A549 (cell line): ENCODE results near the gene MPPED2. TPM values are rescaled to one million over a fixed set of nuclear protein-coding genes. Genes with fewer than 3 reads are reported as not detected.

Experiments
- ATAC-seq, 2 experiments: fragments of 200-7000 bp in 1 of 2; fragments of >200 bp in 1 of 2; cut with Nextera tagmentation in 1 of 2; cut with Tn5 transposase in 1 of 2; 3 replicates each; pipeline versions ENCODE4 v1.8.0 to v1.9.1; 2018 to 2020; ENCODE audit warnings: mild to moderate bottlenecking in 1 of 2, moderate library complexity in 1 of 2
- CTCF ChIA-PET: fragments of 300-600 bp; sonication (Branson Sonifier 250); formaldehyde crosslinking; extraction: SDS; loops from one replicate; lab custom pipeline; 2021; ENCODE audit warnings: antibody characterized with exemption, inconsistent platforms; lab: Yijun Ruan, JAX
- POLR2A ChIA-PET: fragments of 350-600 bp; formaldehyde crosslinking; extraction: SDS; loops from one replicate; lab custom pipeline; 2021; ENCODE audit warnings: antibody characterized with exemption, inconsistent platforms; lab: Yijun Ruan, JAX
- DNase-seq, 2 experiments: peaks; one replicate each; pipeline versions ENCODE4 v3.0.0 to v3.0.0-alpha.2; 2011 to 2016; ENCODE audit warnings: low read depth in 1 of 2, low spot score in 1 of 2
- FAIRE-seq: peaks from 2 replicates; lab custom pipeline; 2011; peaks lifted over from hg19 to GRCh38; lab: Jason Lieb, UNC
- H3K27ac ChIP-seq, 2 experiments: fragments of >200 bp; sonication (Bioruptor Twin); formaldehyde crosslinking; 3 replicates each; pipeline ENCODE4 v1.5.1; 2016 to 2017
- H3K4me1 ChIP-seq: fragments of >200 bp; sonication (Bioruptor Twin); formaldehyde crosslinking; 3 replicates; pipeline ENCODE4 v1.6.1; 2016
- H3K4me2 ChIP-seq: fragments of >200 bp; sonication (Bioruptor Twin); formaldehyde crosslinking; 3 replicates; pipeline ENCODE4 v1.6.1; 2016
- H3K4me3 ChIP-seq: fragments of >200 bp; sonication (Bioruptor Twin); formaldehyde crosslinking; 3 replicates; pipeline ENCODE4 v1.5.1; 2016
- H3K9me3 ChIP-seq: fragments of >200 bp; sonication (Bioruptor Twin); formaldehyde crosslinking; 3 replicates; pipeline ENCODE4 v1.6.1; 2016
- CBX2 ChIP-seq: fragments of 200-600 bp; sonication (generic); IDR thresholded peaks from 2 replicates; pipeline ENCODE4 v1.6.1; 2016; ENCODE audit warnings: low read depth, mild to moderate bottlenecking, borderline replicate concordance
- CEBPB ChIP-seq, 2 experiments: fragments of >200 bp in 1 of 2; sonication (Bioruptor Twin) in 1 of 2; formaldehyde crosslinking in 1 of 2; IDR thresholded peaks; 2 replicates each; pipeline ENCODE4 v1.6.1; 2012 to 2016
- CHD2 ChIP-seq: fragments of 150-350 bp; IDR thresholded peaks from 2 replicates; pipeline ENCODE4 v1.6.1; 2014; ENCODE audit warnings: low read length; ENCODE audit not compliant: partially characterized antibody
- CHD4 ChIP-seq: fragments of 200-600 bp; sonication (generic); IDR thresholded peaks from 2 replicates; pipeline ENCODE4 v1.6.1; 2016; ENCODE audit warnings: antibody characterized with exemption, mild to moderate bottlenecking, borderline replicate concordance
- HDAC2 ChIP-seq: fragments of 200-600 bp; sonication (generic); IDR thresholded peaks from 2 replicates; pipeline ENCODE4 v1.6.1; 2016
- HEYL ChIP-seq: fragments of 250-450 bp; sonication (Bioruptor Pico); IDR thresholded peaks from 2 replicates; pipeline ENCODE4 v1.8.0; 2021; ENCODE audit warnings: mild to moderate bottlenecking, moderate library complexity
- JUN ChIP-seq, 2 experiments: fragments of >200 bp; sonication (Bioruptor Twin); formaldehyde crosslinking; IDR thresholded peaks; 2 replicates in 1 of 2; 3 replicates in 1 of 2; pipeline ENCODE4 v1.6.1; 2016 to 2017
- JUNB ChIP-seq: fragments of >200 bp; sonication (Bioruptor Twin); formaldehyde crosslinking; IDR thresholded peaks from 2 replicates; pipeline ENCODE4 v1.6.1; 2016
- KDM1A ChIP-seq: fragments of 200-600 bp; sonication (generic); IDR thresholded peaks from 2 replicates; pipeline ENCODE4 v1.6.1; 2016; ENCODE audit warnings: low read depth, mild to moderate bottlenecking
- KDM5A ChIP-seq: fragments of 200-600 bp; sonication (generic); IDR thresholded peaks from 2 replicates; pipeline ENCODE4 v1.6.1; 2016; ENCODE audit warnings: antibody characterized with exemption, mild to moderate bottlenecking
- NR3C1 ChIP-seq: fragments of >200 bp; sonication (Bioruptor Twin); formaldehyde crosslinking; IDR thresholded peaks from 3 replicates; pipeline ENCODE4 v1.6.1; 2017
- RFX5 ChIP-seq: fragments of 450-650 bp; IDR thresholded peaks from 2 replicates; pipeline ENCODE4 v1.7.1; 2014; ENCODE audit warnings: antibody characterized with exemption, mild to moderate bottlenecking, moderate library complexity
- RNF2 ChIP-seq: fragments of 200-600 bp; sonication (generic); IDR thresholded peaks from 2 replicates; pipeline ENCODE4 v1.6.1; 2016; ENCODE audit warnings: low read depth, mild to moderate bottlenecking, antibody characterized with exemption, moderate library complexity, borderline replicate concordance
- ZSCAN20 ChIP-seq: fragments of 250-450 bp; sonication (Bioruptor Pico); IDR thresholded peaks from 2 replicates; pipeline ENCODE4 v1.8.0; 2022; ENCODE audit warnings: mild to moderate bottlenecking, moderate library complexity
- WGBS: methylation state at CpG from one replicate; pipeline ENCODE4 v1.1.6; 2017; ENCODE audit errors: missing lambda C conversion rate; 5-methylcytosine and 5-hydroxymethylcytosine counted together
- polyA plus RNA-seq, 4 experiments: library from polyadenylated mRNA; depleted of rRNA in 3 of 4; stranded (reverse); fragments of >200 nt; fragmentation: RNase III in 1 of 4; extraction: RNeasy Plus Mini Kit Qiagen cat#74134 plus additional on column Dnase treatment in 1 of 4; gene quantifications; 2 replicates in 3 of 4; 3 replicates in 1 of 4; pipeline ENCODE4 v1.2.3, GENCODE V29; 2011 to 2017
- TF ChIP-seq, protein P1 (sequence below): fragments of >200 bp; sonication (Bioruptor Twin); formaldehyde crosslinking; IDR thresholded peaks from 2 replicates; pipeline ENCODE4 v1.6.1; 2016
- TF ChIP-seq, protein P2 (sequence below): fragments of 450-650 bp; IDR thresholded peaks from 2 replicates; pipeline ENCODE4 v1.6.1; 2014; ENCODE audit warnings: antibody characterized with exemption
- TF ChIP-seq, protein P3 (sequence below): fragments of >200 bp; sonication (Bioruptor Twin); formaldehyde crosslinking; IDR thresholded peaks from 3 replicates; pipeline ENCODE4 v1.5.1; 2016
- TF ChIP-seq, protein P4 (sequence below): fragments of 250-450 bp; sonication (Bioruptor Pico); IDR thresholded peaks from 2 replicates; pipeline ENCODE4 v1.5.0; 2021; ENCODE audit warnings: mild to moderate bottlenecking, moderate library complexity, borderline replicate concordance
- TF ChIP-seq, protein P5 (sequence below): fragments of 250-450 bp; sonication (Bioruptor Pico); IDR thresholded peaks from 2 replicates; pipeline ENCODE4 v1.5.0; 2020; ENCODE audit warnings: low read depth, mild to moderate bottlenecking, moderate library complexity
- TF ChIP-seq, protein P6 (sequence below): IDR thresholded peaks from 2 replicates; pipeline ENCODE4 v1.6.1; 2012
- TF ChIP-seq, protein P7 (sequence below): IDR thresholded peaks from 2 replicates; pipeline ENCODE4 v1.6.1; 2012; ENCODE audit warnings: low read depth, borderline replicate concordance

Gene MPPED2
- polyA plus RNA-seq, 2 of the 4 experiments (the other 2 are of a cell fraction): not detected

DNA sequence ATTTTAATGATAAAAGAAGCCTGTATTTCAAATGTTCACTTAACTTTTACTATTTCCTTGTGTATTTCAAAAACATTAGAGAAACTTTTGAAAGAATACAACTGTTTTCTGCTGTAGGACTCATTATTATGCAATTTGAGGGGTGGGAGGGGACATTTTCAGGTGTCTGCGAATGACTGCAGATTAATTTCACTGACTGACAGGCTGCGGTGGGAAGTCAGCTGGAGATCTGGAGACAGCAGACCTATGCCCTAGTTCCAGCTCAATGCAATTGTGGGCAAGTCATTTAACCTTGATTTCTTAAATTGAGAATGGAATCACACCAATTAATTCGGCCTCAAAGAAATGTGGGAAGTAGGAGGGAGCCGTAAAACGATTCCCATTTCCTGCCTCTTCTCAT lies 134.5 kb downstream of the MPPED2 start:
- Histone ChIP-seq H3K4me3 (no peak overlapping the region), H3K4me2 (no peak overlapping the region), H3K4me1 (no peaks in the 10 kb centered on the region), H3K9me3 (no peaks in the 10 kb centered on the region), H3K27ac (no peak overlapping the region)
- WGBS: 30% methylated on average over 5 of the region's 5 CpGs
- ChIA-PET CTCF (no interaction called here), POLR2A (no interaction called here)
- no peak for FAIRE-seq
- DNase-seq: no peak
- TF ChIP-seq, protein P1, sequence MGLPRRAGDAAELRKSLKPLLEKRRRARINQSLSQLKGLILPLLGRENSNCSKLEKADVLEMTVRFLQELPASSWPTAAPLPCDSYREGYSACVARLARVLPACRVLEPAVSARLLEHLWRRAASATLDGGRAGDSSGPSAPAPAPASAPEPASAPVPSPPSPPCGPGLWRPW: no peak
- no peak for TF ChIP-seq ZSCAN20 (CRISPR knock-in tag)
- no peak for TF ChIP-seq NR3C1
- no peak for TF ChIP-seq CEBPB (IDR thresholded peaks at IDR 0.05)
- TF ChIP-seq CHD2: no peak
- no peak for TF ChIP-seq JUN (IDR thresholded peaks at IDR 0.05)
- TF ChIP-seq, protein P2, sequence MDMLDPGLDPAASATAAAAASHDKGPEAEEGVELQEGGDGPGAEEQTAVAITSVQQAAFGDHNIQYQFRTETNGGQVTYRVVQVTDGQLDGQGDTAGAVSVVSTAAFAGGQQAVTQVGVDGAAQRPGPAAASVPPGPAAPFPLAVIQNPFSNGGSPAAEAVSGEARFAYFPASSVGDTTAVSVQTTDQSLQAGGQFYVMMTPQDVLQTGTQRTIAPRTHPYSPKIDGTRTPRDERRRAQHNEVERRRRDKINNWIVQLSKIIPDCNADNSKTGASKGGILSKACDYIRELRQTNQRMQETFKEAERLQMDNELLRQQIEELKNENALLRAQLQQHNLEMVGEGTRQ: no peak
- TF ChIP-seq, protein P3, sequence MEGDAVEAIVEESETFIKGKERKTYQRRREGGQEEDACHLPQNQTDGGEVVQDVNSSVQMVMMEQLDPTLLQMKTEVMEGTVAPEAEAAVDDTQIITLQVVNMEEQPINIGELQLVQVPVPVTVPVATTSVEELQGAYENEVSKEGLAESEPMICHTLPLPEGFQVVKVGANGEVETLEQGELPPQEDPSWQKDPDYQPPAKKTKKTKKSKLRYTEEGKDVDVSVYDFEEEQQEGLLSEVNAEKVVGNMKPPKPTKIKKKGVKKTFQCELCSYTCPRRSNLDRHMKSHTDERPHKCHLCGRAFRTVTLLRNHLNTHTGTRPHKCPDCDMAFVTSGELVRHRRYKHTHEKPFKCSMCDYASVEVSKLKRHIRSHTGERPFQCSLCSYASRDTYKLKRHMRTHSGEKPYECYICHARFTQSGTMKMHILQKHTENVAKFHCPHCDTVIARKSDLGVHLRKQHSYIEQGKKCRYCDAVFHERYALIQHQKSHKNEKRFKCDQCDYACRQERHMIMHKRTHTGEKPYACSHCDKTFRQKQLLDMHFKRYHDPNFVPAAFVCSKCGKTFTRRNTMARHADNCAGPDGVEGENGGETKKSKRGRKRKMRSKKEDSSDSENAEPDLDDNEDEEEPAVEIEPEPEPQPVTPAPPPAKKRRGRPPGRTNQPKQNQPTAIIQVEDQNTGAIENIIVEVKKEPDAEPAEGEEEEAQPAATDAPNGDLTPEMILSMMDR: no peak
- TF ChIP-seq, protein P4, sequence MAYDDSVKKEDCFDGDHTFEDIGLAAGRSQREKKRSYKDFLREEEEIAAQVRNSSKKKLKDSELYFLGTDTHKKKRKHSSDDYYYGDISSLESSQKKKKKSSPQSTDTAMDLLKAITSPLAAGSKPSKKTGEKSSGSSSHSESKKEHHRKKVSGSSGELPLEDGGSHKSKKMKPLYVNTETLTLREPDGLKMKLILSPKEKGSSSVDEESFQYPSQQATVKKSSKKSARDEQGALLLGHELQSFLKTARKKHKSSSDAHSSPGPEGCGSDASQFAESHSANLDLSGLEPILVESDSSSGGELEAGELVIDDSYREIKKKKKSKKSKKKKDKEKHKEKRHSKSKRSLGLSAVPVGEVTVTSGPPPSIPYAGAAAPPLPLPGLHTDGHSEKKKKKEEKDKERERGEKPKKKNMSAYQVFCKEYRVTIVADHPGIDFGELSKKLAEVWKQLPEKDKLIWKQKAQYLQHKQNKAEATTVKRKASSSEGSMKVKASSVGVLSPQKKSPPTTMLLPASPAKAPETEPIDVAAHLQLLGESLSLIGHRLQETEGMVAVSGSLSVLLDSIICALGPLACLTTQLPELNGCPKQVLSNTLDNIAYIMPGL (CRISPR knock-in tag): no peak
- TF ChIP-seq KDM5A: no peak
- TF ChIP-seq, protein P5, sequence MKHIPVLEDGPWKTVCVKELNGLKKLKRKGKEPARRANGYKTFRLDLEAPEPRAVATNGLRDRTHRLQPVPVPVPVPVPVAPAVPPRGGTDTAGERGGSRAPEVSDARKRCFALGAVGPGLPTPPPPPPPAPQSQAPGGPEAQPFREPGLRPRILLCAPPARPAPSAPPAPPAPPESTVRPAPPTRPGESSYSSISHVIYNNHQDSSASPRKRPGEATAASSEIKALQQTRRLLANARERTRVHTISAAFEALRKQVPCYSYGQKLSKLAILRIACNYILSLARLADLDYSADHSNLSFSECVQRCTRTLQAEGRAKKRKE (CRISPR knock-in tag): no peak
- TF ChIP-seq KDM1A: no peak
- TF ChIP-seq, protein P6, sequence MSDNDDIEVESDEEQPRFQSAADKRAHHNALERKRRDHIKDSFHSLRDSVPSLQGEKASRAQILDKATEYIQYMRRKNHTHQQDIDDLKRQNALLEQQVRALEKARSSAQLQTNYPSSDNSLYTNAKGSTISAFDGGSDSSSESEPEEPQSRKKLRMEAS: no peak
- ATAC-seq: no peak

DNA sequence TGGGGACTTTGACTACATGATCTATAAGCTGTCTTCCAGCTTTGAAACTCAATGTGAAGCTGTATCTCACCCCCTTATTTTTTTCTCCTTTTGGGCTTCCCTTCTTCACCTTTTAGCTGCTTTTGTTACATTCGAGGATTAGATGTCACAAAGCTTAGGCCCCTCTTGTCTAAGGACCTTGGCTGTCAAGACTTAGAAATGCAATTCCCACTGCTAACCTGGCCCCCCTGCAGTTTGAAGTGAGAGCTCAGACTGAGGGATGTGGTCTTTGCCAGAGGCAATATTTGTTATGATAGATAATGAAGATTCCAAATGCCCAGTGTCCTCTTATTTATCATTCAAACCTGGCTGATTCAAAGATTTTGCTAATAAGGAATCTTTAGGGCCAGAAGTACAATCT lies 135.0 kb downstream of the MPPED2 start:
- ATAC-seq (no peak), DNase-seq (no peak)
- H3K27ac ChIP-seq: no peak overlapping the region
- 0% methylated on average over 1 of the region's 1 CpG for whole genome bisulfite sequencing
- no peaks in the 10 kb centered on the region for H3K9me3 ChIP-seq
- CTCF ChIA-PET: interaction anchor here (0.6 kb wide), 1 partner anchor 77 kb away, joined by 3 read pairs; no protein-coding TSS in a partner anchor
- no peak for TF ChIP-seq CHD4
- TF ChIP-seq, protein P7, sequence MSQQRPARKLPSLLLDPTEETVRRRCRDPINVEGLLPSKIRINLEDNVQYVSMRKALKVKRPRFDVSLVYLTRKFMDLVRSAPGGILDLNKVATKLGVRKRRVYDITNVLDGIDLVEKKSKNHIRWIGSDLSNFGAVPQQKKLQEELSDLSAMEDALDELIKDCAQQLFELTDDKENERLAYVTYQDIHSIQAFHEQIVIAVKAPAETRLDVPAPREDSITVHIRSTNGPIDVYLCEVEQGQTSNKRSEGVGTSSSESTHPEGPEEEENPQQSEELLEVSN: no peak
- TF ChIP-seq ZSCAN20 (CRISPR knock-in tag): no peak
- no peak for TF ChIP-seq JUN (IDR thresholded peaks at IDR 0.05)
- TF ChIP-seq, protein P4 (CRISPR knock-in tag): no peak
- no peak for TF ChIP-seq JUNB
- no peak for TF ChIP-seq HEYL
- no peak for TF ChIP-seq HDAC2
- TF ChIP-seq RFX5: no peak
- TF ChIP-seq CBX2: no peak
- no peak for TF ChIP-seq KDM5A
- TF ChIP-seq, protein P2: no peak
- TF ChIP-seq RNF2: no peak
- TF ChIP-seq, all 56 proteins: peak for 0
- no peak for FAIRE-seq
- POLR2A ChIA-PET: no interaction called here
- H3K4me2 ChIP-seq: no peak overlapping the region
- H3K4me3 ChIP-seq: no peak overlapping the region
- no peaks in the 10 kb centered on the region for H3K4me1 ChIP-seq
